Gastrocnemius medialis (tissue), 4 donors: ENCODE results near the gene CSNK2A2.

Experiments
- POLR2A ChIP-seq, 2 donors: fragments of 450-650 bp; IDR thresholded peaks; one replicate each; pipeline ENCODE4 v1.6.1; 2017; ENCODE audit warnings: antibody characterized with exemption in 2 of 2, mild to moderate bottlenecking in 2 of 2, moderate library complexity in 2 of 2
- TF ChIP-seq, protein P1 (sequence below), 5 experiments: fragments of 450-650 bp in 3 of 5; fragments of 200-600 bp in 2 of 5; sonication (generic) in 2 of 5; IDR thresholded peaks in 4 of 5; conservative IDR thresholded peaks in 1 of 5; 1 replicate in 4 of 5; 2 replicates in 1 of 5; pipeline ENCODE4 v1.5.1; 2016 to 2019; ENCODE audit warnings: antibody characterized with exemption in 5 of 5, mild to moderate bottlenecking in 3 of 5, moderate library complexity in 3 of 5

- TF ChIP-seq POLR2A (IDR thresholded peaks at IDR 0.05) = no peak
- TF ChIP-seq, protein P1, sequence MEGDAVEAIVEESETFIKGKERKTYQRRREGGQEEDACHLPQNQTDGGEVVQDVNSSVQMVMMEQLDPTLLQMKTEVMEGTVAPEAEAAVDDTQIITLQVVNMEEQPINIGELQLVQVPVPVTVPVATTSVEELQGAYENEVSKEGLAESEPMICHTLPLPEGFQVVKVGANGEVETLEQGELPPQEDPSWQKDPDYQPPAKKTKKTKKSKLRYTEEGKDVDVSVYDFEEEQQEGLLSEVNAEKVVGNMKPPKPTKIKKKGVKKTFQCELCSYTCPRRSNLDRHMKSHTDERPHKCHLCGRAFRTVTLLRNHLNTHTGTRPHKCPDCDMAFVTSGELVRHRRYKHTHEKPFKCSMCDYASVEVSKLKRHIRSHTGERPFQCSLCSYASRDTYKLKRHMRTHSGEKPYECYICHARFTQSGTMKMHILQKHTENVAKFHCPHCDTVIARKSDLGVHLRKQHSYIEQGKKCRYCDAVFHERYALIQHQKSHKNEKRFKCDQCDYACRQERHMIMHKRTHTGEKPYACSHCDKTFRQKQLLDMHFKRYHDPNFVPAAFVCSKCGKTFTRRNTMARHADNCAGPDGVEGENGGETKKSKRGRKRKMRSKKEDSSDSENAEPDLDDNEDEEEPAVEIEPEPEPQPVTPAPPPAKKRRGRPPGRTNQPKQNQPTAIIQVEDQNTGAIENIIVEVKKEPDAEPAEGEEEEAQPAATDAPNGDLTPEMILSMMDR (IDR thresholded peaks at IDR 0.05 in 4 of 5, conservative IDR thresholded peaks at IDR 0.05 in 1 of 5) = no peak
Measured at GRCh38 chr16:58200004-58200797, 2.3 kb upstream of the CSNK2A2 start.
